ENCODE data around the gene ZNF280C. TPM values are rescaled to one million over a fixed set of nuclear protein-coding genes. Genes with fewer than 3 reads are reported as not detected.

The ZNF280C gene
- total RNA-seq, 3 donors from 2014 or later: 4.9 to 6.4 (median 5.0) TPM

- H3K4me1 ChIP-seq: no peaks in the 10 kb centered on the region
- no peaks in the 10 kb centered on the region for H3K9me3 ChIP-seq
- no peaks in the 10 kb centered on the region for H3K36me3 ChIP-seq
- no peak overlapping the region for H3K27ac ChIP-seq
- H3K4me3 ChIP-seq: no peak overlapping the region
- DNase-seq (ENCODE audit: low spot score in 2 of 2): no peak
- no peaks in the 10 kb centered on the region for H3K27me3 ChIP-seq
- TF ChIP-seq POLR2A (IDR thresholded peaks at IDR 0.05) (no peak), POLR2AphosphoS5 (IDR thresholded peaks at IDR 0.05) (no peak), CTCF (IDR thresholded peaks at IDR 0.05) (no peak)
- intact Hi-C loops (cut with DNase I; ENCODE audit: low total_unique reads): no loop called here
These were observed 8.4 kb downstream of the ZNF280C start for GRCh38 chrX:130260316-130260715.

- DNase-seq (ENCODE audit: low spot score in 2 of 2): no peak
- TF ChIP-seq POLR2A (IDR thresholded peaks at IDR 0.05) (no peak), CTCF (IDR thresholded peaks at IDR 0.05) (no peak), POLR2AphosphoS5 (IDR thresholded peaks at IDR 0.05) (no peak)
- Histone ChIP-seq H3K4me1 (no peaks in the 10 kb centered on the region), H3K4me3 (no peak overlapping the region), H3K36me3 (no peaks in the 10 kb centered on the region), H3K27ac (no peak overlapping the region), H3K27me3 (peaks cover 0 to 4% of the 10 kb centered on the region in 2 donors), H3K9me3 (peaks cover 0 to 7% of the 10 kb centered on the region in 2 donors)
- intact Hi-C loops (cut with DNase I; ENCODE audit: low total_unique reads): no loop called here
These were observed 14.8 kb downstream of the ZNF280C start for GRCh38 chrX:130253916-130254315.

- Histone ChIP-seq H3K27me3 (peaks cover 0 to 14% of the 10 kb centered on the region in 2 donors), H3K4me1 (no peaks in the 10 kb centered on the region), H3K9me3 (peaks cover 0 to 7% of the 10 kb centered on the region in 2 donors), H3K36me3 (no peaks in the 10 kb centered on the region), H3K27ac (no peak overlapping the region), H3K4me3 (no peak overlapping the region)
- DNase-seq (ENCODE audit: low spot score in 2 of 2): no peak
- intact Hi-C loops (cut with DNase I; ENCODE audit: low total_unique reads): no loop called here
- TF ChIP-seq POLR2AphosphoS5 (IDR thresholded peaks at IDR 0.05) (no peak), POLR2A (IDR thresholded peaks at IDR 0.05) (no peak), CTCF (IDR thresholded peaks at IDR 0.05) (no peak)
These were observed 17.0 kb downstream of the ZNF280C start for GRCh38 chrX:130251671-130252070.

GRCh38 chrX:130247996-130248395 lies 20.7 kb downstream of the ZNF280C start:
- intact Hi-C loops (cut with DNase I; ENCODE audit: low total_unique reads): no loop called here

GRCh38 chrX:130246084-130246483 lies 22.6 kb downstream of the ZNF280C start:
- Histone ChIP-seq H3K4me1 (no peaks in the 10 kb centered on the region), H3K36me3 (no peaks in the 10 kb centered on the region), H3K27ac (no peak overlapping the region), H3K4me3 (no peak overlapping the region), H3K9me3 (no peaks in the 10 kb centered on the region), H3K27me3 (peaks cover 0 to 14% of the 10 kb centered on the region in 2 donors)
- no peak for DNase-seq (ENCODE audit: low spot score in 2 of 2)
- TF ChIP-seq CTCF (IDR thresholded peaks at IDR 0.05): no peak
- TF ChIP-seq POLR2AphosphoS5 (IDR thresholded peaks at IDR 0.05): no peak
- no peak for TF ChIP-seq POLR2A (IDR thresholded peaks at IDR 0.05)
- intact Hi-C loops (cut with DNase I; ENCODE audit: low total_unique reads): no loop called here

More at GRCh38 chrX:130247996-130248395, 20.7 kb downstream of the ZNF280C start:
- H3K4me3 ChIP-seq: no peak overlapping the region
- H3K27ac ChIP-seq: no peak overlapping the region
- TF ChIP-seq POLR2AphosphoS5 (IDR thresholded peaks at IDR 0.05): no peak
- TF ChIP-seq POLR2A (IDR thresholded peaks at IDR 0.05): no peak
- TF ChIP-seq CTCF (IDR thresholded peaks at IDR 0.05): no peak
- no peaks in the 10 kb centered on the region for H3K4me1 ChIP-seq
- no peak for DNase-seq (ENCODE audit: low spot score in 2 of 2)
- peaks cover 0 to 14% of the 10 kb centered on the region in 2 donors for H3K27me3 ChIP-seq
- H3K9me3 ChIP-seq: no peaks in the 10 kb centered on the region
- no peaks in the 10 kb centered on the region for H3K36me3 ChIP-seq
